Measurements from ENCODE around the gene SULT1A3. TPM values are rescaled to one million over a fixed set of nuclear protein-coding genes. Genes with fewer than 3 reads are reported as not detected.

SULT1A3 gene
- total RNA-seq, 2 experiments from 2014 or later = 3.8 to 31.7 TPM

- intact Hi-C loops (cut with micrococcal nuclease; ENCODE audit: unreplicated experiment) = no loop called here
- H3K9me3 ChIP-seq (ENCODE audit: low read length) = no peaks in the 10 kb centered on the region
- no peak for TF ChIP-seq CTCF (conservative IDR thresholded peaks at IDR 0.05; ENCODE audit: low read length)
- TF ChIP-seq EZH2phosphoT487 (IDR thresholded peaks at IDR 0.05; ENCODE audit: borderline replicate concordance, low read depth, low read length) = no peak
- no peaks in the 10 kb centered on the region for H4K20me1 ChIP-seq (ENCODE audit: insufficient read depth, low read length)
- DNase-seq (ENCODE audit: low spot score) = no peak
- no peak overlapping the region for H2AFZ ChIP-seq (ENCODE audit: low read length)
- H3K9me2 ChIP-seq (ENCODE audit: insufficient read depth, low read length) = no peaks in the 10 kb centered on the region
- no peak overlapping the region for H3K4me2 ChIP-seq (ENCODE audit: low read length)
- H3K27ac ChIP-seq (ENCODE audit: low read depth, low read length, poor library complexity, severe bottlenecking) = no peak overlapping the region
- no peaks in the 10 kb centered on the region for H3K36me3 ChIP-seq (ENCODE audit: insufficient read depth, low read length)
- H3K4me1 ChIP-seq (ENCODE audit: insufficient read depth, low read length, poor library complexity, severe bottlenecking) = no peaks in the 10 kb centered on the region
- ChIA-PET POLR2A (interaction anchor here (0.6 kb wide), 1 partner anchor 26 kb away, joined by 3 read pairs; no protein-coding TSS in a partner anchor), CTCF (ENCODE audit: unreplicated experiment) (no interaction called here)
- H3K79me2 ChIP-seq (ENCODE audit: insufficient read depth, low read depth, low read length) = no peaks in the 10 kb centered on the region
- no peak overlapping the region for H3K4me3 ChIP-seq (ENCODE audit: low read depth, low read length, poor library complexity, severe bottlenecking)
- BruUV-seq (replicated peaks) = no TSS peak
Observed at GRCh38 chr16:30155188-30155587, 43.9 kb upstream of the SULT1A3 start.

DNA sequence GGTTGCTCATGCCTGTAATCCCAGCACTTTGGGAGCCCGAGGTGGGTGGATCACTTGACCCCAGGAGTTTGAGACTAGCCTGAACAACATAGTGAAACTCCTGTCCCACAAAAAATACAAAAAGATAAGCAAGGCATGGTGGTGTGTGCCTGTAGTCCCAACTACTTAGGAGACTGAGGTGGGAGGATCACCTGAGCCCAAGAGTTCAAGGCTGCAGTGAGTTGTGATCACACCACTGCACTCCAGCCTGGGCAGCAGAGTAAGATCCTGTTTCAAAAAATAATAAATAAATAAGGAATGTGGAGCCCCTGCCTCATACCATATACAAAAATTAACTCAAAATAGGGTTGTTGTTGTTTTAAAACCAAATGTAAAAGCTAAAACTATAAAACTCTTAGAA, 41.8 kb upstream of the SULT1A3 start:
- Histone ChIP-seq H3K4me1 (ENCODE audit: insufficient read depth, low read length, poor library complexity, severe bottlenecking) (no peaks in the 10 kb centered on the region), H3K9me2 (ENCODE audit: insufficient read depth, low read length) (no peaks in the 10 kb centered on the region), H3K4me2 (ENCODE audit: low read length) (no peak overlapping the region), H3K36me3 (ENCODE audit: insufficient read depth, low read length) (no peaks in the 10 kb centered on the region), H2AFZ (ENCODE audit: low read length) (no peak overlapping the region), H3K79me2 (ENCODE audit: insufficient read depth, low read depth, low read length) (no peaks in the 10 kb centered on the region), H3K9me3 (ENCODE audit: low read length) (no peaks in the 10 kb centered on the region), H3K27ac (ENCODE audit: low read depth, low read length, poor library complexity, severe bottlenecking) (no peak overlapping the region), H3K4me3 (ENCODE audit: low read depth, low read length, poor library complexity, severe bottlenecking) (no peak overlapping the region), H4K20me1 (ENCODE audit: insufficient read depth, low read length) (no peaks in the 10 kb centered on the region)
- DNase-seq (ENCODE audit: low spot score) = no peak
- CTCF ChIA-PET (ENCODE audit: unreplicated experiment) = no interaction called here
- TF ChIP-seq CTCF (conservative IDR thresholded peaks at IDR 0.05; ENCODE audit: low read length) = no peak
- TF ChIP-seq EZH2phosphoT487 (IDR thresholded peaks at IDR 0.05; ENCODE audit: borderline replicate concordance, low read depth, low read length) = no peak
- intact Hi-C loops (cut with micrococcal nuclease; ENCODE audit: unreplicated experiment) = no loop called here
- no TSS peak for BruUV-seq (replicated peaks)
- POLR2A ChIA-PET = no interaction called here

GRCh38 chr16:30163538-30163937, 35.5 kb upstream of the SULT1A3 start:
- H2AFZ ChIP-seq (ENCODE audit: low read length) = no peak overlapping the region
- no peaks in the 10 kb centered on the region for H4K20me1 ChIP-seq (ENCODE audit: insufficient read depth, low read length)
- no peak overlapping the region for H3K27ac ChIP-seq (ENCODE audit: low read depth, low read length, poor library complexity, severe bottlenecking)
- no peaks in the 10 kb centered on the region for H3K36me3 ChIP-seq (ENCODE audit: insufficient read depth, low read length)
- TF ChIP-seq EZH2phosphoT487 (IDR thresholded peaks at IDR 0.05; ENCODE audit: borderline replicate concordance, low read depth, low read length) (no peak), CTCF (conservative IDR thresholded peaks at IDR 0.05; ENCODE audit: low read length) (no peak)
- no peak overlapping the region for H3K4me2 ChIP-seq (ENCODE audit: low read length)
- no TSS peak for BruUV-seq (replicated peaks)
- no peaks in the 10 kb centered on the region for H3K79me2 ChIP-seq (ENCODE audit: insufficient read depth, low read depth, low read length)
- H3K4me3 ChIP-seq (ENCODE audit: low read depth, low read length, poor library complexity, severe bottlenecking) = no peak overlapping the region
- no peaks in the 10 kb centered on the region for H3K9me2 ChIP-seq (ENCODE audit: insufficient read depth, low read length)
- POLR2A ChIA-PET = no interaction called here
- no peaks in the 10 kb centered on the region for H3K9me3 ChIP-seq (ENCODE audit: low read length)
- DNase-seq (ENCODE audit: low spot score) = no peak
- CTCF ChIA-PET (ENCODE audit: unreplicated experiment) = no interaction called here
- peaks cover 8% of the 10 kb centered on the region for H3K4me1 ChIP-seq (ENCODE audit: insufficient read depth, low read length, poor library complexity, severe bottlenecking)
- intact Hi-C loops (cut with micrococcal nuclease; ENCODE audit: unreplicated experiment) = no loop called here
